ENCODE data around the gene PGAM5. TPM values are rescaled to one million over a fixed set of nuclear protein-coding genes. Genes with fewer than 3 reads are reported as not detected.
"Not testable (repeated sequence)": the region's sequence is repeated elsewhere in the genome, so short reads cannot be mapped to it uniquely, and the experiment has no call there.

Gene PGAM5
- total RNA-seq, 1 experiment from 2014 or later, result 101 TPM

DNA sequence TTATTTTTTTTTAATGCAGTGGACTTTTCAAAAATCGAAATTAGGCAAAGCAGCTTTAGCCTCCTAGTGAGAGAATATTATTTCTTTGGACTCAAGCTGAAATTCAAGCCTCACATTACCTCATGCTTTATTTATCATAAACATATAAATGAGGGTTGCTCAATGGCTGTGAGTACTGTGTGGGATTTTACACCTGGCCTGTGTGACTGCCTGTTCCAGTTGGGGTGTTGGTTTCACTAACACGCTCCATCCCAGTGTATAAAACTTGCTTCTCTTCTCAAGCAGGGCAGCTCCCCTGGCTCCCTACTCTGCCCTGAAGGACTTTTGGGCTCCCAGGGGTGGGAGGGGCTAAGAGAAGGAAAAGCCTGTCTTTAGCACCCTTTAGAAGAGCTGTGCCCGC, 36.0 kb downstream of the PGAM5 start:
- TF ChIP-seq CTCF (IDR thresholded peaks at IDR 0.05; ENCODE audit: unreplicated experiment), result no peak
- intact Hi-C loops (cut with micrococcal nuclease; ENCODE audit: unreplicated experiment), result no loop called here
- Mint-ChIP-seq H3K36me3 (ENCODE audit: insufficient read depth, unreplicated experiment) (peaks cover 97% of the 10 kb centered on the region), H3K9me3 (ENCODE audit: low read depth, unreplicated experiment) (peaks cover 3% of the 10 kb centered on the region), H3K27me3 (ENCODE audit: unreplicated experiment) (no peaks in the 10 kb centered on the region), H3K27ac (ENCODE audit: unreplicated experiment) (no peak overlapping the region), H3K4me3 (ENCODE audit: low read depth, unreplicated experiment) (no peak overlapping the region), H3K4me1 (ENCODE audit: low read depth, unreplicated experiment) (peaks cover 17% of the 10 kb centered on the region)
- DNase-seq, result no peak
- CTCF ChIA-PET, result no interaction called here
- no TSS peak for BruUV-seq (replicated peaks)

DNA sequence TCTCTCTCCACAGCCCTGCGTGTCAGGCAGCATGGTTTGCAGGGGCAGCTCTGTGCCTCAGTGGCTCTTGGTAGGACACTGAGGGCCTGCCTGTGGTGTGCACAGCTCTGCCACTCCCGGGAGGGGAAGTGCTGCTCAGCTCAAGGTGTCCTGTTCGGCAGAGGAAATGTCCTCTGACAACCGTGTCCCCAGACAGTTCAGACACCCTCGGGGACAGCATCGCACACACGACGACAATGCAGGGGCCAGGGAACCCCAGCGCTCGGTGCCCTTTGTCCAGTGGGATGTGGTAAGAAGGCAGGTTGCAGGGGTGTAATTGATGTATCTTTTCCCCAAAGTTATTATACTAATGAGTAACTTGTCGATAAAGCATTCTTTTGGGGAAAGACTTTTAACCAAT, 36.8 kb downstream of the PGAM5 start:
- no peak overlapping the region for H3K4me3 Mint-ChIP-seq (ENCODE audit: low read depth, unreplicated experiment)
- H3K36me3 Mint-ChIP-seq (ENCODE audit: insufficient read depth, unreplicated experiment), result peaks cover 97% of the 10 kb centered on the region
- no peak overlapping the region for H3K27ac Mint-ChIP-seq (ENCODE audit: unreplicated experiment)
- CTCF ChIA-PET, result no interaction called here
- BruUV-seq (replicated peaks), result no TSS peak
- H3K27me3 Mint-ChIP-seq (ENCODE audit: unreplicated experiment), result no peaks in the 10 kb centered on the region
- DNase-seq, result no peak
- no peak for TF ChIP-seq CTCF (IDR thresholded peaks at IDR 0.05; ENCODE audit: unreplicated experiment)
- intact Hi-C loops (cut with micrococcal nuclease; ENCODE audit: unreplicated experiment), result no loop called here
- peaks cover 14% of the 10 kb centered on the region for H3K4me1 Mint-ChIP-seq (ENCODE audit: low read depth, unreplicated experiment)
- H3K9me3 Mint-ChIP-seq (ENCODE audit: low read depth, unreplicated experiment), result peaks cover 3% of the 10 kb centered on the region

- DNase-seq, result no peak
- H3K36me3 Mint-ChIP-seq (ENCODE audit: insufficient read depth, unreplicated experiment), result peaks cover 97% of the 10 kb centered on the region
- no peak for TF ChIP-seq CTCF (IDR thresholded peaks at IDR 0.05; ENCODE audit: unreplicated experiment)
- H3K27ac Mint-ChIP-seq (ENCODE audit: unreplicated experiment), result no peak overlapping the region
- CTCF ChIA-PET, result no interaction called here
- H3K9me3 Mint-ChIP-seq (ENCODE audit: low read depth, unreplicated experiment), result no peaks in the 10 kb centered on the region
- intact Hi-C loops (cut with micrococcal nuclease; ENCODE audit: unreplicated experiment), result no loop called here
- BruUV-seq (replicated peaks), result no TSS peak
- H3K4me3 Mint-ChIP-seq (ENCODE audit: low read depth, unreplicated experiment), result no peak overlapping the region
- peaks cover 8% of the 10 kb centered on the region for H3K4me1 Mint-ChIP-seq (ENCODE audit: low read depth, unreplicated experiment)
- H3K27me3 Mint-ChIP-seq (ENCODE audit: unreplicated experiment), result no peaks in the 10 kb centered on the region
These were observed 37.3 kb downstream of the PGAM5 start for GRCh38 chr12:132747896-132748295.

DNA sequence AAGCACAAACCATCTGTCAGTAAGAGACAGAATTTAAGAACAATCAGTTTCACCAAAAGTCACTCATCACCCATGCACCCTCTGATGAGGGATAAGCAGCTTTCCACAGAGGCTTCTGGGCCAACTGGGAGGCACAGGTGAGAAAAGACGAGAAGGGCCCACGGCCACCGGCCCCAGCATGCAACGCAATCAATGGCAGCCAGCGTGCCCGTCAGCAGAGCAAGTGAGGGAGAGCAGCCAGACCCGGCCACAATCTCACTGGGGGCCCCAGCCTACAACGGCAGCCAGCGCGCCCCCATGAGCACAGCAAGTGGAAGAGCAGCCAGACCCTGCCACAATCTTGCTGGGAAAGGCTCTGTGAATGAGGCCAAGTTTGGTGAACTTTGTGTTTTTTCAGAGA, 37.7 kb downstream of the PGAM5 start:
- CTCF ChIA-PET, result no interaction called here
- no peak for DNase-seq
- Mint-ChIP-seq H3K4me1 (ENCODE audit: low read depth, unreplicated experiment) (peaks cover 7% of the 10 kb centered on the region), H3K27me3 (ENCODE audit: unreplicated experiment) (no peaks in the 10 kb centered on the region), H3K27ac (ENCODE audit: unreplicated experiment) (no peak overlapping the region), H3K4me3 (ENCODE audit: low read depth, unreplicated experiment) (no peak overlapping the region), H3K9me3 (ENCODE audit: low read depth, unreplicated experiment) (no peaks in the 10 kb centered on the region), H3K36me3 (ENCODE audit: insufficient read depth, unreplicated experiment) (peaks cover 97% of the 10 kb centered on the region)
- no TSS peak for BruUV-seq (replicated peaks)
- no peak for TF ChIP-seq CTCF (IDR thresholded peaks at IDR 0.05; ENCODE audit: unreplicated experiment)
- intact Hi-C loops (cut with micrococcal nuclease; ENCODE audit: unreplicated experiment), result no loop called here

DNA sequence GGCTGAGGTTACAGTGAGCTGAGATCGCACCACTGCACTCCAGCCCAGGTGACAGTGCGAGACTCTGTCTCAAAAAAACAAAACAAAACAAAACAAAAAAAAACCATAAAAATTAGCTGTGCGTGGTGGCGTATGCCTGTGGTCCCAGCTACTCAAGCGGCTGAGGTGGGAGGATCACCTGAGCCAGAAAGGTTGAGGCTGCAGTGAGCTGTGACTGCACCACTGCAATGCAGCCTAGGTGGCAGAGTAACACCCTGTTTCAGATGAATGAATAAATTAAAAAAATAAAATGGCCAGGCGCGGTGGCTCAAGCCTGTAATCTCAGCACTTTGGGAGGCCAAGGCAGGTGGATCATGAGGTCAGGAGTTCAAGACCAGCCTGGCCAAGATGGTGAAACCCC, 43.0 kb downstream of the PGAM5 start:
- H3K4me1 Mint-ChIP-seq (ENCODE audit: low read depth, unreplicated experiment); H3K4me3 Mint-ChIP-seq (ENCODE audit: low read depth, unreplicated experiment); DNase-seq; intact Hi-C loops (cut with micrococcal nuclease; ENCODE audit: unreplicated experiment); H3K27ac Mint-ChIP-seq (ENCODE audit: unreplicated experiment); BruUV-seq (replicated peaks); CTCF ChIA-PET; H3K9me3 Mint-ChIP-seq (ENCODE audit: low read depth, unreplicated experiment); H3K27me3 Mint-ChIP-seq (ENCODE audit: unreplicated experiment): not testable (repeated sequence)
- H3K36me3 Mint-ChIP-seq (ENCODE audit: insufficient read depth, unreplicated experiment), result peaks cover 95% of the 10 kb centered on the region

All from Calu3 (cell line).